ENCODE data around the gene DCST2.

DNA sequence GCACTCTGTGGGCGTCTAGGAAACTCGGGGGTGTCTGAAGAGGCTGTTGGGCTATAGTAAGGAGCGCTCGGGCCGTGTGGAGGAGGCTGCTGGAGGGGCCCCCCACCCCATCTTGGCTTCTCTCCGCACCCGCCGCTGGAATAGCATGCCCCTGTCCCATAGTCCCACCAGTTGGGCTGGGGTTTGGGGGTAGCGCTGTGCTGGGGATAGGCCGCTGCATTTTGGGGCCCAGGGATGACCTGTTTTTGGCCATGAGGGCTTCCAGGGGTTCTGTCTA is 45.6 kb upstream of the DCST2 start:
- TF ChIP-seq, protein P1, sequence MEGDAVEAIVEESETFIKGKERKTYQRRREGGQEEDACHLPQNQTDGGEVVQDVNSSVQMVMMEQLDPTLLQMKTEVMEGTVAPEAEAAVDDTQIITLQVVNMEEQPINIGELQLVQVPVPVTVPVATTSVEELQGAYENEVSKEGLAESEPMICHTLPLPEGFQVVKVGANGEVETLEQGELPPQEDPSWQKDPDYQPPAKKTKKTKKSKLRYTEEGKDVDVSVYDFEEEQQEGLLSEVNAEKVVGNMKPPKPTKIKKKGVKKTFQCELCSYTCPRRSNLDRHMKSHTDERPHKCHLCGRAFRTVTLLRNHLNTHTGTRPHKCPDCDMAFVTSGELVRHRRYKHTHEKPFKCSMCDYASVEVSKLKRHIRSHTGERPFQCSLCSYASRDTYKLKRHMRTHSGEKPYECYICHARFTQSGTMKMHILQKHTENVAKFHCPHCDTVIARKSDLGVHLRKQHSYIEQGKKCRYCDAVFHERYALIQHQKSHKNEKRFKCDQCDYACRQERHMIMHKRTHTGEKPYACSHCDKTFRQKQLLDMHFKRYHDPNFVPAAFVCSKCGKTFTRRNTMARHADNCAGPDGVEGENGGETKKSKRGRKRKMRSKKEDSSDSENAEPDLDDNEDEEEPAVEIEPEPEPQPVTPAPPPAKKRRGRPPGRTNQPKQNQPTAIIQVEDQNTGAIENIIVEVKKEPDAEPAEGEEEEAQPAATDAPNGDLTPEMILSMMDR (IDR thresholded peaks at IDR 0.05), result no peak
- no peak for TF ChIP-seq EP300 (IDR thresholded peaks at IDR 0.05)
